ENCODE results near the gene ABCA1. TPM values are rescaled to one million over a fixed set of nuclear protein-coding genes. Genes with fewer than 3 reads are reported as not detected.
A peak's percentile ranks its signal among the peaks of the same experiment; 100 is the strongest.
"Not testable (repeated sequence)": the region's sequence is repeated elsewhere in the genome, so short reads cannot be mapped to it uniquely, and the experiment has no call there.

Gene ABCA1
- polyA plus RNA-seq (2011; rRNA removed) (27.4 and 36.2 TPM in 2 replicates), polyA minus RNA-seq (2011; rRNA and poly(A)+ RNA removed) (106 and 131 TPM in 2 replicates)

- POLR2A ChIA-PET, result interaction anchor here (1.5 kb wide), 1 partner anchor 41 kb away, joined by 4 read pairs; no protein-coding TSS in a partner anchor
Observed at GRCh38 chr9:104927912-104928740, at the start of gene ABCA1. Gene ABCA1, minus strand, starts transcription at chr9:104928155. Its CDS starts 24,476 bp downstream, at chr9:104903679.

DNA sequence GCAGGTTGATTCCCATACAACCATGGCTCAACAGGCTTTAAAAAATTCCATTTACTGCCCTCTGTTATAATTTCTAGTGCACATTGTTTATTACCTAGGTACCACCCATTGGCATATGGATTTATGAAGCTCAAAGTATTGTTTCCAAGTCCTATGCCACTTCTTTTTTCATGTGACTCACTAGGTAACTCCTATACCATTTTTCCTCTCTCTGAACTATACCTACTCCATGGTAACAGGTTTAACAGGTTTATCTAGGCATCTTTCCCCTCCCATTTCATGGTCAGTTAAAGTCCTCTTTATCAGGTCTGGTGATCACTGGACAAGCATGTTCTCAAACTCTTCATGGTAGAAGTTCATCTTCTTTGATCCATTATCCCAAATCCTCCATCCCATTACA lies 49.6 kb upstream of the ABCA1 start:
- TF ChIP-seq CTCF (IDR thresholded peaks at IDR 0.05; ENCODE audit: insufficient read depth, low read depth, low read length), result no peak
- Histone ChIP-seq H3K4me3 (ENCODE audit: low read depth, low read length) (no peak overlapping the region), H3K36me3 (ENCODE audit: control insufficient read depth, insufficient read depth, low read length) (no peaks in the 10 kb centered on the region), H3K27me3 (ENCODE audit: control insufficient read depth, insufficient read depth, low read length) (no peaks in the 10 kb centered on the region)
- no peak for DNase-seq (ENCODE audit: low read depth)
- CTCF ChIA-PET, result interaction anchor here (1.3 kb wide), 1 partner anchor 9 kb away, joined by 3 read pairs; no protein-coding TSS in a partner anchor
- POLR2A ChIA-PET, result no interaction called here

More at GRCh38 chr9:104927912-104928740, at the start of gene ABCA1:
- H3K36me3 ChIP-seq (ENCODE audit: control insufficient read depth, insufficient read depth, low read length), result no peaks in the 10 kb centered on the region
- H3K4me3 ChIP-seq (ENCODE audit: low read depth, low read length), result peak within 1 kb of the TSS; percentile 73
- no peaks in the 10 kb centered on the region for H3K27me3 ChIP-seq (ENCODE audit: control insufficient read depth, insufficient read depth, low read length)
- no peak for TF ChIP-seq CTCF (IDR thresholded peaks at IDR 0.05; ENCODE audit: insufficient read depth, low read depth, low read length)
- DNase-seq (ENCODE audit: low read depth), result no peak
- CTCF ChIA-PET, result interaction anchor here (0.7 to 9.5 kb wide), 13 partner anchors 14 to 486 kb away, joined by 3 to 75 read pairs (median 5); no protein-coding TSS in a partner anchor

- TF ChIP-seq CTCF (IDR thresholded peaks at IDR 0.05; ENCODE audit: insufficient read depth, low read depth, low read length), result no peak
- ChIA-PET POLR2A (no interaction called here), CTCF (interaction anchor here (1.3 kb wide), 1 partner anchor 9 kb away, joined by 3 read pairs; no protein-coding TSS in a partner anchor)
- no peak for DNase-seq (ENCODE audit: low read depth)
- H3K4me3 ChIP-seq (ENCODE audit: low read depth, low read length), result no peak overlapping the region
- H3K36me3 ChIP-seq (ENCODE audit: control insufficient read depth, insufficient read depth, low read length), result no peaks in the 10 kb centered on the region
- H3K27me3 ChIP-seq (ENCODE audit: control insufficient read depth, insufficient read depth, low read length), result no peaks in the 10 kb centered on the region
Observed at GRCh38 chr9:104977168-104977567, 49.2 kb upstream of the ABCA1 start.

GRCh38 chr9:104975966-104976595 lies 48.1 kb upstream of the ABCA1 start:
- H3K36me3 ChIP-seq (ENCODE audit: control insufficient read depth, insufficient read depth, low read length); H3K4me3 ChIP-seq (ENCODE audit: low read depth, low read length); POLR2A ChIA-PET; DNase-seq (ENCODE audit: low read depth); H3K27me3 ChIP-seq (ENCODE audit: control insufficient read depth, insufficient read depth, low read length); CTCF ChIA-PET: not testable (repeated sequence)

- ChIA-PET POLR2A (no interaction called here), CTCF (no interaction called here)
- Histone ChIP-seq H3K36me3 (ENCODE audit: control insufficient read depth, insufficient read depth, low read length) (no peaks in the 10 kb centered on the region), H3K4me3 (ENCODE audit: low read depth, low read length) (no peak overlapping the region), H3K27me3 (ENCODE audit: control insufficient read depth, insufficient read depth, low read length) (no peaks in the 10 kb centered on the region)
- DNase-seq (ENCODE audit: low read depth), result no peak
- TF ChIP-seq CTCF (IDR thresholded peaks at IDR 0.05; ENCODE audit: insufficient read depth, low read depth, low read length), result no peak
Observed at GRCh38 chr9:104974053-104974962, 46.4 kb upstream of the ABCA1 start.

All from BJ (cell line).